Measurements from ENCODE around the gene MUTYH. TPM values are rescaled to one million over a fixed set of nuclear protein-coding genes. Genes with fewer than 3 reads are reported as not detected.

The MUTYH gene
- total RNA-seq, 8 experiments from 2014 or later, result 16.5 to 35.8 (median 25.9) TPM

- Histone ChIP-seq H3K4me1 (replicated peaks in 1 of 2) (peaks cover 25 to 37% of the 10 kb centered on the region in 2 donors), H3K4me3 (peak overlapping the region in 4 of 5 donors; percentile 32 to 42 (median 34)), H3K27ac (no peak overlapping the region)
- WGBS, 10 experiments, result 10 to 84% (median 32%) methylated on average over 1 to 17 of the region's 19 CpGs; no CpG with 5 or more reads in 3 of the 10 experiments
- ATAC-seq (replicated peaks in 6 of 8), result peak in 5 of 8 experiments; percentile 2 to 19 (median 12)
- in situ Hi-C loops (cut with MboI; ENCODE audit: low pct_unique_long_range_greater_than_20kb in 2 of 9, low sequenced_read_pairs in 9 of 9, unreplicated experiment in 9 of 9), result no loop called here
Measured at GRCh38 chr1:45327644-45328515, 12.4 kb downstream of the MUTYH start.

- in situ Hi-C loops (cut with MboI; ENCODE audit: low pct_unique_long_range_greater_than_20kb in 2 of 9, low sequenced_read_pairs in 9 of 9, unreplicated experiment in 9 of 9), result no loop called here
- peak; percentile 46 to 94 (median 92) for ATAC-seq (replicated peaks in 6 of 8)
- Histone ChIP-seq H3K4me1 (replicated peaks in 1 of 2) (peaks cover 25 to 37% of the 10 kb centered on the region in 2 donors), H3K4me3 (peak within 1 kb of the TSS; percentile 16 to 42 (median 33)), H3K27ac (peak within 1 kb of the TSS in 1 of 2 donors; percentile 15)
- 0 to 58% (median 10%) methylated on average over 3 to 29 of the region's 96 CpGs; no CpG with 5 or more reads in 6 of the 10 experiments for WGBS, 10 experiments
Measured at GRCh38 chr1:45326627-45327623, 13.3 kb downstream of the MUTYH start, which contains the start of gene HPDL. Gene HPDL (plus strand): TSS chr1:45326895. CDS start chr1:45327149, 254 bp downstream.

DNA sequence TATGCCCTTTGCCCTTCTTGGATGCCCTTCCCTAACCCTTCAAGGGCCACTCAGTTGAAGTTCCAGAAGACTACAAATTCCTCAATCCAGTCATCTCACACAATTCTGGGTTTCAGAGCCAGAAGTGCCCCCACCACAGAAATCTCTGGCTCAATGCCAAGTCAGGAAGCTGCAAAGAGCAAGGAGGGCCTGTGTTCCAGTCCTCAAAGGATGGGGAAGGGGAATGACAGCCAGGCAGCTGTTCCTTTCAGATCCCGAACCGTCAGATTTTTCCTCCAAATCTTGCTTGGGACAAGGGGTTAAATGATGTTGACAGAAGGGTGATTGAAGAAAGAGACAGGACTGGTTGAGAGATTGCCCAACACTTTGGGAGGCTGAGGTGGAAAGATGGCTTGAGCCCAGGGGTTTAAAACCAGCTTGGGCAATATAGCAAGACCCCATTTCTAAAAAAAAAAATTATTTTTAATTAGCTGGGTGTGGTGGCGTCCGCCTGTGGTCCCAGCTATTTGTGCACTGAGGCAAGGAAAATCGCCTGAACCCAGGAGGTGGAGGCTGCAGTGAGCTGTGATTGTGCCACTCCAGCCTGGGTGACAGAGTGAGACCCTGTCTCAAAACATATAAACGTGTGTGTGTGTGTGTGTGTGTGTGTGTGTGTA is 14.3 kb downstream of the MUTYH start:
- Histone ChIP-seq H3K4me1 (replicated peaks in 1 of 2) (peaks cover 25 to 37% of the 10 kb centered on the region in 2 donors), H3K27ac (peak overlapping the region in 1 of 2 donors; percentile 15), H3K4me3 (peak overlapping the region in 4 of 5 donors; percentile 32 to 42 (median 34))
- peak in 5 of 8 experiments; percentile 5 to 11 (median 7) for ATAC-seq (replicated peaks in 6 of 8)
- 0 to 73% (median 58%) methylated on average over 1 to 6 of the region's 6 CpGs; no CpG with 5 or more reads in 3 of the 10 experiments for WGBS, 10 experiments
- in situ Hi-C loops (cut with MboI; ENCODE audit: low pct_unique_long_range_greater_than_20kb in 2 of 9, low sequenced_read_pairs in 9 of 9, unreplicated experiment in 9 of 9), result no loop called here

DNA sequence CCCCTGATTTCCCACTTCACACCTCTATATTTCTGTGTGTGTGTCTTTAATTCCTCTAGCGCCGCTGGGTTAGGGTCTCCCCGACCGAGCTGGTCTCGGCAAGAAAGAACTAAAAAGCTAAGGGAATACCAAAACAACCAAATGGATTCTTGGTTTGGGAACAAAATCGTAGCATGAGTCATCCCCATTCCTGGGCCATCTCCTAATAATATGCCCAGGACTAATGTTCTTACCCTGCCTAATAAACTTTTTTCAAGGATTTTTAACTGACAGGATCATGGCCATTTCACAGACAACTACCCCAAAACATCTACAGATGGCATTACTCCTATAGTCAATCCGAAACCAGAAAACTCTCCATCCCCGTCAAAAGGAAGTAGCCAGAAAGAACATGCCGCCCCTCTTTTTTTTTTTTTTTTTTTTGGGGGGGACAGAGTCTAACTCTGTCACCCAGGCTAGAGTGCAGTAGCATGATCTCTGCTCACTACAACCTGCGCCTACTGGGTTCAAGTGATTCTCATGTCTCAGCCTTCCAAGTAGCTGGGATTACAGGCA is 17.7 kb downstream of the MUTYH start:
- H3K27ac ChIP-seq, result no peak overlapping the region
- in situ Hi-C loops (cut with MboI; ENCODE audit: low pct_unique_long_range_greater_than_20kb in 2 of 9, low sequenced_read_pairs in 9 of 9, unreplicated experiment in 9 of 9), result loop anchor here in 3 of 9 experiments (25.0 kb wide), 3 partner anchors 310 to 585 kb away; partner anchors contain the start of genes HECTD3 (in 1 of the 3), KIF2C (in 1 of the 3), PTCH2 (in 1 of the 3) and RNU5D-1 (in 1 of the 3)

GRCh38 chr1:45321444-45321843 is 18.8 kb downstream of the MUTYH start:
- 72 to 90% (median 84%) methylated on average over 1 to 5 of the region's 5 CpGs for WGBS, 10 experiments
- peaks cover 8 to 12% of the 10 kb centered on the region in 2 donors for H3K4me1 ChIP-seq (replicated peaks in 1 of 2)
- no peak overlapping the region for H3K4me3 ChIP-seq
- H3K27ac ChIP-seq, result no peak overlapping the region
- no peak for ATAC-seq (replicated peaks in 6 of 8)
- in situ Hi-C loops (cut with MboI; ENCODE audit: low pct_unique_long_range_greater_than_20kb in 2 of 9, low sequenced_read_pairs in 9 of 9, unreplicated experiment in 9 of 9), result loop anchor here in 3 of 9 experiments (25.0 kb wide), 3 partner anchors 309 to 584 kb away; partner anchors contain the start of genes HECTD3 (in 1 of the 3), KIF2C (in 1 of the 3), PTCH2 (in 1 of the 3) and RNU5D-1 (in 1 of the 3)

More for the DNA sequence above, 17.7 kb downstream of the MUTYH start:
- no peak overlapping the region for H3K4me3 ChIP-seq
- ATAC-seq (replicated peaks in 6 of 8), result no peak
- WGBS, 10 experiments, result 57 to 100% (median 89%) methylated on average over 1 to 10 of the region's 10 CpGs; no CpG with 5 or more reads in 2 of the 10 experiments
- H3K4me1 ChIP-seq (replicated peaks in 1 of 2), result peaks cover 10 to 18% of the 10 kb centered on the region in 2 donors

GRCh38 chr1:45319761-45320160 is 20.5 kb downstream of the MUTYH start:
- WGBS, 10 experiments, result 40 to 100% (median 84%) methylated on average over 1 to 4 of the region's 4 CpGs; no CpG with 5 or more reads in 1 of the 10 experiments
- Histone ChIP-seq H3K4me1 (replicated peaks in 1 of 2) (peaks cover 3 to 6% of the 10 kb centered on the region in 2 donors), H3K4me3 (no peak overlapping the region), H3K27ac (no peak overlapping the region)
- in situ Hi-C loops (cut with MboI; ENCODE audit: low pct_unique_long_range_greater_than_20kb in 2 of 9, low sequenced_read_pairs in 9 of 9, unreplicated experiment in 9 of 9), result loop anchor here in 3 of 9 experiments (25.0 kb wide), 3 partner anchors 307 to 582 kb away; partner anchors contain the start of genes HECTD3 (in 1 of the 3), KIF2C (in 1 of the 3), PTCH2 (in 1 of the 3) and RNU5D-1 (in 1 of the 3)
- ATAC-seq (replicated peaks in 6 of 8), result no peak

- peaks cover 3 to 6% of the 10 kb centered on the region in 2 donors for H3K4me1 ChIP-seq (replicated peaks in 1 of 2)
- H3K4me3 ChIP-seq, result no peak overlapping the region
- in situ Hi-C loops (cut with MboI; ENCODE audit: low pct_unique_long_range_greater_than_20kb in 2 of 9, low sequenced_read_pairs in 9 of 9, unreplicated experiment in 9 of 9), result loop anchor here in 3 of 9 experiments (25.0 kb wide), 3 partner anchors 305 to 580 kb away; partner anchors contain the start of genes HECTD3 (in 1 of the 3), KIF2C (in 1 of the 3), PTCH2 (in 1 of the 3) and RNU5D-1 (in 1 of the 3)
- 25 to 89% (median 61%) methylated on average over 1 to 4 of the region's 4 CpGs; no CpG with 5 or more reads in 2 of the 10 experiments for WGBS, 10 experiments
- ATAC-seq (replicated peaks in 6 of 8), result no peak
- H3K27ac ChIP-seq, result no peak overlapping the region
Measured at GRCh38 chr1:45317166-45317565, 23.1 kb downstream of the MUTYH start.

GRCh38 chr1:45314266-45314665 is 26.0 kb downstream of the MUTYH start:
- ATAC-seq (replicated peaks in 6 of 8), result no peak
- in situ Hi-C loops (cut with MboI; ENCODE audit: low pct_unique_long_range_greater_than_20kb in 2 of 9, low sequenced_read_pairs in 9 of 9, unreplicated experiment in 9 of 9), result loop anchor here in 3 of 9 experiments (25.0 kb wide), 3 partner anchors 302 to 577 kb away; partner anchors contain the start of genes HECTD3 (in 1 of the 3), KIF2C (in 1 of the 3), PTCH2 (in 1 of the 3) and RNU5D-1 (in 1 of the 3)
- H3K4me3 ChIP-seq, result no peak overlapping the region
- H3K27ac ChIP-seq, result no peak overlapping the region
- WGBS, 10 experiments, result 39 to 93% (median 87%) methylated on average over 1 to 3 of the region's 3 CpGs; no CpG with 5 or more reads in 1 of the 10 experiments
- H3K4me1 ChIP-seq (replicated peaks in 1 of 2), result no peaks in the 10 kb centered on the region

DNA sequence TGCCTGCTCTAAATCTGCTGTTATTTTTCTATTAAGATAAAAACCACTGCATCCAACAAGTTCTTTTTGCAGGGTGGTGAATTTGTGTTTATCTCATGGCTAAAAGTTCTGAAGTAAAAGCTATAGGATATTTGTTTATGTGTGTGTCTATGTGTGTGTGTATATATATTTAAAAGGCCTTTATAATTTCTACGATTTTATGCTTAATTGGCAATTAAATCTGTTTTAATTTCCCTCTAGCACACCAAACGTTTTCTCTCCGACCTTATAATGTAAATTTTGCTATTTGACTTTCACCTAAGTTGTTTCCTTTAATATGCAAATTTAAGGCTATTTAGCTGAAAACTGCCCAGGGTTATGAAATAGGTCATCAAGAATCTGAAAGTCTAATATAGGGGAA is 33.3 kb downstream of the MUTYH start:
- no peak overlapping the region for H3K27ac ChIP-seq
- peaks cover 7 to 18% of the 10 kb centered on the region in 2 donors for H3K4me1 ChIP-seq (replicated peaks in 1 of 2)
- no peak overlapping the region for H3K4me3 ChIP-seq
- no peak for ATAC-seq (replicated peaks in 6 of 8)
- WGBS, 10 experiments, result 19 to 55% (median 33%) methylated on average over 3 of the region's 3 CpGs
- in situ Hi-C loops (cut with MboI; ENCODE audit: low pct_unique_long_range_greater_than_20kb in 2 of 9, low sequenced_read_pairs in 9 of 9, unreplicated experiment in 9 of 9), result loop anchor here in 4 of 9 experiments (10.0 to 25.0 kb wide), 4 partner anchors 292 to 570 kb away; partner anchors contain the start of genes HECTD3 (in 3 of the 4), UROD (in 3 of the 4), KIF2C (in 1 of the 4) and PTCH2 (in 1 of the 4)

- H3K4me1 ChIP-seq (replicated peaks in 1 of 2), result peaks cover 7 to 20% of the 10 kb centered on the region in 2 donors
- no peak overlapping the region for H3K27ac ChIP-seq
- WGBS, 10 experiments, result 18 to 60% (median 44%) methylated on average over 2 to 8 of the region's 8 CpGs; no CpG with 5 or more reads in 1 of the 10 experiments
- in situ Hi-C loops (cut with MboI; ENCODE audit: low pct_unique_long_range_greater_than_20kb in 2 of 9, low sequenced_read_pairs in 9 of 9, unreplicated experiment in 9 of 9), result loop anchor here in 4 of 9 experiments (10.0 to 25.0 kb wide), 4 partner anchors 292 to 569 kb away; partner anchors contain the start of genes HECTD3 (in 3 of the 4), UROD (in 3 of the 4), KIF2C (in 1 of the 4) and PTCH2 (in 1 of the 4)
- no peak overlapping the region for H3K4me3 ChIP-seq
- ATAC-seq (replicated peaks in 6 of 8), result no peak
Measured at GRCh38 chr1:45306319-45306718, 33.9 kb downstream of the MUTYH start.
